AG09309 (cell line): ENCODE results near the gene PTER.

Source experiments
- DNase-seq: peaks from one replicate; pipeline ENCODE4 v3.0.0-alpha.2; 2010; ENCODE audit warnings: low read depth
- H3K4me3 ChIP-seq: 2 replicates; pipeline ENCODE4 v1.5.1; 2011; ENCODE audit warnings: mild to moderate bottlenecking, low read depth, low read length, moderate library complexity; ENCODE audit not compliant: control insufficient read depth
- TF ChIP-seq, protein P1 (sequence below): IDR thresholded peaks from 2 replicates; pipeline ENCODE4 v1.5.1; 2011; ENCODE audit warnings: mild to moderate bottlenecking, low read depth, low read length, inconsistent platforms; ENCODE audit not compliant: insufficient read depth, control insufficient read depth; ENCODE audit errors: missing control alignments

PTER gene

DNA sequence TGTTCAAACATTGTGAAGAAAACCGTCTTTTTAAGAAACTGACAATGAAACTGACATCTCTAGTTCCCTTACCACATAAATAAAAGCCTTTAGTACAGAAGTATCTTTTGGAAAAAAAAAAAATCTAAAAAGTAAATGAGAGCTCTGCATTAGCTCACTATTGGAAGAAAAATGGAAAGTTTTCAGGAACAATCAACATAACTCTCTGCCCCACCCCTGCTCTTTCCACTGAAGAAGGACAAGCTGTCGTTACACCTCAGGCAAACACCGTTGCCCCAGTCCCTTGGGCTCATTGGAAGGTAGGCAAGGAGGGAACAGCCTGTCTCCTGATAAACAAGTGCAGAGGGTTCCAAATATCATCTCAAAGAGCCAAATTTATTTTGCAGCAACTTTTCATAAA is 107.3 kb downstream of the PTER start:
- no peak for DNase-seq
- no peak overlapping the region for H3K4me3 ChIP-seq
- TF ChIP-seq, protein P1, sequence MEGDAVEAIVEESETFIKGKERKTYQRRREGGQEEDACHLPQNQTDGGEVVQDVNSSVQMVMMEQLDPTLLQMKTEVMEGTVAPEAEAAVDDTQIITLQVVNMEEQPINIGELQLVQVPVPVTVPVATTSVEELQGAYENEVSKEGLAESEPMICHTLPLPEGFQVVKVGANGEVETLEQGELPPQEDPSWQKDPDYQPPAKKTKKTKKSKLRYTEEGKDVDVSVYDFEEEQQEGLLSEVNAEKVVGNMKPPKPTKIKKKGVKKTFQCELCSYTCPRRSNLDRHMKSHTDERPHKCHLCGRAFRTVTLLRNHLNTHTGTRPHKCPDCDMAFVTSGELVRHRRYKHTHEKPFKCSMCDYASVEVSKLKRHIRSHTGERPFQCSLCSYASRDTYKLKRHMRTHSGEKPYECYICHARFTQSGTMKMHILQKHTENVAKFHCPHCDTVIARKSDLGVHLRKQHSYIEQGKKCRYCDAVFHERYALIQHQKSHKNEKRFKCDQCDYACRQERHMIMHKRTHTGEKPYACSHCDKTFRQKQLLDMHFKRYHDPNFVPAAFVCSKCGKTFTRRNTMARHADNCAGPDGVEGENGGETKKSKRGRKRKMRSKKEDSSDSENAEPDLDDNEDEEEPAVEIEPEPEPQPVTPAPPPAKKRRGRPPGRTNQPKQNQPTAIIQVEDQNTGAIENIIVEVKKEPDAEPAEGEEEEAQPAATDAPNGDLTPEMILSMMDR: no peak

DNA sequence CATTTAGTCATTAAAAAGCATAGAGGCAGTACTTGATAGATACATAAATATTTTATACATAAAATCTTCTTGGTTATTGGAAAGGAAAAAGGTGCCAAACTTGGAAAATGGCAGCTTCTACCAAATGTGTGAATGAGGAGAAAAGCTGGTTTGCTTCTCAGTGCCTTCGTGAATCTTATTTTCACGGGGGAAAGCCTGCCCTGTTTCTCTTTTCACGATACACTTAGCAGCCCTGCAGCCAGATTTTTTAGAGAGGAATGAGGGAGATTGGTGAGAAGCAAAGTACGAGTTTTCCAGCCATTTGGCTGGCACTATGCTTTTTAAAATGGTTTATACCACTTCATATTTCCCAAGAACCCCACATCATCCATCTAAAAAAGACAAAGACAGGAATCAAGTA is 107.8 kb downstream of the PTER start:
- DNase-seq: no peak
- no peak overlapping the region for H3K4me3 ChIP-seq
- TF ChIP-seq, protein P1: no peak

DNA sequence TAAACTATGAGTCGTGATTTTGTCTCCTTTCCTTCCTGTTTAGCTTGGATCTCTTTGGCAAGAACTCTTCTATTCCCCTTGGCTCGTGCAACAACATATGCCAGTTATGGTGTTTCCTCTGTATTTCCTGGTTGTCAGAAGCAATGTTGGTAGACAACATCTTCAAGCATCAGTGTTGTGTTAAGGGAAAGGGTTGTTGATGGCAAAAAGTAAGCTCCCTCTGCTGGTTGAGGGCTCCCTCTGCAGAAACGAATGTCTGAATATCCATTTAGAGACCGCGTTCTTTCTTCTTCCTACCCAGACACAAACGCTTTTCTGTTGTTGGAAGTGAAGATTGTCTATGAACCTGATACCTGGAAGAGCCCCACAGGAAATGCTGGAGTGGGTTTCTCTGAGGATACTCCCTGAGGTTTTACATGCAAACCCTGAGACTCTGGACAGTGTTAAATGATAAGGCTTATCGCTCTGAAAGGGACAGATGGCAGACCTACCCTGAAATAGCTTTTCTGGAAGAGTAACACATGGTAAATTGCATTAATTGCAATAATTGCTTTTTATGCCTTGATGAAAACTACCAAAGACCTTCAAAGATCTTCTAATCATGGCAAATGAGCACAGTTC is 108.4 kb downstream of the PTER start:
- DNase-seq: peak; percentile 8
- TF ChIP-seq, protein P1: peak; percentile 76
- no peak overlapping the region for H3K4me3 ChIP-seq

DNA sequence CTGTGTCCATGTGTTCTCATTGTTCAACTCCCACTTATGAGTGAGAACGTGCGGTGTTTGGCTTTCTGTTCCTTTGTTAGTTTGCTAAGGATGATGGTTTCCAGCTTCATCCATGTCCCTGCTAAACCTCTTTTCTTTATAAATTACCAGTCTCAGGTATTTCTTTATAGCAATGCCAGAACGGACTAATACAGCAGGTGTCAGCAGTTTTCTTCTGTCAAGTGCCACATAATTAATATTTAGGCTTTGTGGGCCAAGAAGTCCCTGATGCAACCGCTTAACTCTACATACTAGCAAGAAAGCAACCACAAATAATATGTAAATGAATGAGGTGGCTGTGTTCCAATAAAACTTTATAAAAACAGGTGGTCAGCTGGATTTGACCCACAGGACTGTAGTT is 111.2 kb downstream of the PTER start:
- no peak overlapping the region for H3K4me3 ChIP-seq
- no peak for DNase-seq
- TF ChIP-seq, protein P1: no peak

DNA sequence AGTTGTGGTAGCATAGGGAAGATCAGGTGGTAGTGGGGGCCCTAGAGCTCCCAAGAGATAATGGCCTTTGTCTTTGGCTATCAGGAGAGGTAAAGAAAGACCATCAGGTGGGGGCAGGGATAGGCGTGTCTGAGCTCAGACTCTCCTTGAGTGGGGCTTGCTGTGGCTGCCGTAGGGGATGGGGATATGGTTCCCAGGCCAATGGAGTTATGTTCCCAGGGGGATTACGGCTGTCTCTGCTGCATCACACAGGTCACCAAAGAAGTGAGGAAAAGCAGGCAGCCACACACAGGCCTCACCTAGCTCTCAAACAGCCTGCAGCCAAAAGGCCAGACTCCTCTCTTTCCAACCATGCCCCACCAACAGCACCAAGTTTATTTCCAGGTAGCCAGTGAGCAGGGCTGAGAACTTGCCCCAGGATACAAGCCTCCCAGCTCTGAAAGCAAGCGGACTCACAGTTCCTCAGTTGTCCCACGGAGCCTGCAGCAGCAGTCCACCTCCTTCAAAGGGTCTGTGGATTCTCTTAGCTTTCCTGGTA is 122.5 kb downstream of the PTER start:
- TF ChIP-seq, protein P1: no peak

DNA sequence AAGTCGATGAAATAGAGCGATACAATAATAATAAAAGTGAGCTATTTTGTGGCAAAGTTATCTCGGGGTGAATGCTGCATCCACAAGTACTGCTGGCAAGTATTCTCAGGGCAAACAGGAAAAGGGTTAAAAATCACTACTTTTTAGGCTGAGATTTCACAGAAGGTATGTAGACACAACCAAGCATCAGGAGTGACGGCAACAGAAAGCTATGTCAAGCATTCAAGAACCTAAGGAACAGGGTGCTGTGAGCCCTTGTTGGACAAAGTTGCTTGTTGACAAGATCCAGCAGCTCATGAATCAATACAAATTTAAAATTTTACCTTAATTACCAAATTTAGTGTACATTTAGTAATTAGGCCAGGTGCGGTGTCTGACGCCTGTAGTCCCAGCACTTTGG is 126.1 kb downstream of the PTER start:
- no peak overlapping the region for H3K4me3 ChIP-seq
- TF ChIP-seq, protein P1: no peak
- no peak for DNase-seq

More for the DNA sequence above, 122.5 kb downstream of the PTER start:
- H3K4me3 ChIP-seq: no peak overlapping the region
- no peak for DNase-seq
